Right kidney (tissue), 1 donor: ENCODE measurements around the gene SLC44A5.
"Not testable (repeated sequence)": the region's sequence is repeated elsewhere in the genome, so short reads cannot be mapped to it uniquely, and the experiment has no call there.

Experiments
- DNase-seq: peaks from one replicate; pipeline ENCODE4 v3.0.0-alpha.2; 2016

Gene SLC44A5

DNA sequence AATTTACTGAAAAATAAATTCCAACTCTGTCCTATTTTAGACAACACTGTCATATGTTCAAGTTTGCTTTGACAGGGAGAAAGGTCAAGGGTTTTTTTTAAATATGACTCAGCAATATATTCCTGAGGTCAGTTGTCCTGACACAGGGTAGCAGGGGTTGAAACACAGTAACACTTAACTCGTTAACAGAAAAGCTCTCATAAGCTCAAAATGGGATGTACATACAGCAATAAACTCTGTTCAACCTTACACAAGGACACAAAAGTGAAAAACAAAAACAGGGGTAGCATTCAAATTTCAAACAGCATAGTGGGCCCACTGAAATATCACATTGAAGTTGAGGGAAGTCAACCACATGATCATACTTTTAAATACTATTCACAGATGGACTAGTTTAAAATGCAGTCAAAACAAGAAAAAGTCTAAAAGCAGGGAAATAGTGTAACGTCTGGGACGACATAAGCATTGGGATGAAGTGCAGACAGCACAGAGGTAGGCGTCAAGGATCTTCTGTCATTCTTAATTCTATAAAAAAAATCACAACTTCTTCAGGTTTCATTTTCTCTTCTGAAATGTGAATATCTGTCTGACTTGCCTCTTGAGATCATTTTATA, 89.9 kb downstream of the SLC44A5 start:
- DNase-seq: no peak

DNA sequence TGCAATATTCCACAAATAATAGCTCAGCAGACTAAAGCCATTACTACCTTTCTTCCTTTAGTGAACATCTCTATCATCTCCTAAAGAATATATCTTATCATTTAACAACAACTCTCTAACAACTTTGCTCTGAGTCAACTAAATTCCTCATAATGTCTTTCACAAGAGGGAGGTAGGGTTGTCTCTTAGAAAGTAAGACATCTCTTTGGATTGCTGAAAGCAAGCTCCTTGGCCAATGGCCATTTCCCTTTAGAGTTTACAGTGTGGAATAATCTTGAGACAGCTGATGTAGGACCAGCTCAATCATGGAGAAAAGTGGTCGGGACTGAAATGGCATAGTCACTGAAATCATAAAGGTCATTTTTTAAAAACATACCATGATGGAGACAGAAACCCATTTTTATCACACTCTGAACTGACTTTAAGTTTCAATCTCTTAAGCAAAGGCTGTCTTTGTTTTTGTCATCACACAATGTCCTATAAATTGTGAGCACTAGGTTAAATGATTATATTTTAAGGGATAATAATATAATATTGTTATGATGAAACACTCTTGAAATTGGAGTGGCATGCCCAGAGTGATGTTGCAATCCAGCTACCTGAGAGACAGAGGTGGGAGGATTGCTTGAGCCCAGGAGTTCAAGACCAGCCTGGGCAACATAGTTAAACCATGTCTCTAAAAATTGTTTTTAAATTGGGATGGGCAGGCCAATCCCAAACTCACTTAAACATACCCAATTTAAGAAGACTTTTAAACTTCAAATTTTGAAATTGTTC, 91.1 kb downstream of the SLC44A5 start:
- DNase-seq: no peak

DNA sequence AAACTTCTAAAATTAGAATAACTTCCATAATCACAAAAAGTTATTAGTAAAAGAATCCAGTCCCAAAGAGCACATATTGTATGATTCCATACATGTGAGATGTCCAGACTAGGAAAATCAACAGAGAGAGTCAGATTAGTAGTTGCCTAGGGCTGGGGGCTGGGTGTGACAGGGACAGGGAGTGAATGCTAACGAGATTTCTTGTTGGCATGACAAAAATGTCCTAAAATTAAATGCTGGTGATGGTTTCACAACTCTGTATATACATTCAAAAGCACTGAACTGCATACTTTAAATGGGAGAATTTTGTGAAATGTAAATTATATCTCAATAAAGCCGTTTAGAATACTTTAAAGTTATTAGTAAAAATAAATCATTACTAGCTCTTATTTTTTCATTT, 92.2 kb downstream of the SLC44A5 start:
- DNase-seq: no peak

DNA sequence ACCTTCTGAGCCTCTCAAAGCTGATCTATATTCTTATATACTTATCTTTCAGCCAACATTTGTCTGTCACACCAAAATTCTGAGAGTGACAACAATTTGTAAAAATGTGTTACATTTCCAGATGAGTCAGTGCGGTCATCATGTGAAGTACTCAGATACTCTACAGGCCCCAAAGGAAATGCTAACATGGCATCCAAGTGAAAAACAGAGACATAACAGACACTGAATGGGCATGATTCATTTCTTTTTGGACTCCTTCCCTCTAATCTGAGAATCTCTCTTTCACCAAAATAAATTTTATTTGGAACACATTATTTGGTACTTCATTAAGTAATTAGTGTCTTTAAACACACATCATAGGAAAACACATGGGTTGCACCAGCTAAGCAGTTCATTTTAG, 96.6 kb downstream of the SLC44A5 start:
- DNase-seq: no peak

DNA sequence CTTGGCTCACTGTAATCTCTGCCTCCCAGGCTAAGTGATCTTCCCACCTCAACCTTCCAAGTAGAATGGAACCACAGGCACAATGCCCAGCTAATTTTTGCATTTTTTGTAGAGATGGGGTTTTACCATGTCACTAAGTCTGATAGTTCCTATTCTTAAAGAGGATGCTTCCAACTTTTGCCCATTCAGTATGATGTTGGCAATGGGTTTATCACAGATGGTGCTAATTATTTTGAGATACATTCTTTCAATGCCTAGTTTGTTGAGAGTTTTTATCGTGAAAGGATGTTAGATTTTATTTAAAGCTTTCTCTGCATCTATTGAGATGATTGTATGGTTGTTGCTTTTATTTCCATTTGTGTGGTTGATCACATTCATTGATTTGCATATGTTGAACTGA, 103.9 kb downstream of the SLC44A5 start:
- no peak for DNase-seq

DNA sequence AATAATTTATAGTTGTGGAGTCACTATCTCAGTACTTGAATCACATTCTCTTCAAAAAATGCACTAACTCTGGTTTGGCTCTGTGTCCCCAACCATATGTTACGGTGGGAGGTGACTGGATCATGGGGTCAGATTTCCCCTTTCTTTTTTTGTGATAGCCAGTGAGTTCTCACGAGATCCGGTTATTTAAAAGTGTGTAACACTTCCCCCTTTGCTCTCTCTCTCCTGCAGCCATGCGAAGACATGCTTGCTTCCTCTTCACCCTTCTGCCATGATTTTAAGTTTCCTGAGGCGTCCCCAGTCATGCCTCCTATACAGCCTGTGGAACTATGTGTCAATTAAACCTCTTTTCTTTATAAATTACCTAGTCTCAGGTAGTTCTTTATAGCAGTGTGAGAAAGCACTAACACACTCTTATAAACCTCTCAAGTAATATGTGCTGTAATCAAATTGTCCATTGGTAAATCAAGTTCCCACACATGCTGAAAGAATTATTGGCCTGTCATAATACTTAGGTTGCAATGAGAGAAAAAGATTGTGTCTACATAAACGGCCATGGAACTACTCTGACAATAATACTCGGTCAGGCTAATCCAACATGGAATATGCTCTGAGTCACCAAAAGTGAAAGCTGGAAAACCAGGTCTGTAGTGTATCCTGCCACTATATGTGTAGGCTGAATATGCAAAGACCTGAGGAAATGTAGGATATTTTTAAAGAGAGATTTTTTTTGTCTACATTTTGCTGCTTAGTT, 107.5 kb downstream of the SLC44A5 start:
- no peak for DNase-seq

DNA sequence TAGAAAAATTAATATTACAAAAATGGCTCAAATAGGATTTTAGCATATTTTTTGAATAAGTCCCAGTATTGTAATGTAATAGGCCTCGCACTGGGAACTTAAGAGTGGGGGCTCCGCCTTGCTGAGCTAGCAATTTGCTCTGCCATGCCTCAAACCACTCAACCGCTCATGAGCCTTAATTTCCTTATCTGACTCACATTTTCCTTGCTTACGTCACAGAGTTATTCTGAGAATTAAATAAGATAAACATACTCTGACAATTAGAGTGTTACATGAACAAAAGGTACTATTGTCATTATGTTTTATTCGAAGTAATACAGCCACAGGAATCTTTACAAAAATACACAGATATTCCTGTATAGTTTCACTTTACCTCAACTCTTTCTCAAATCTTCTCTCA, 108.1 kb downstream of the SLC44A5 start:
- no peak for DNase-seq

DNA sequence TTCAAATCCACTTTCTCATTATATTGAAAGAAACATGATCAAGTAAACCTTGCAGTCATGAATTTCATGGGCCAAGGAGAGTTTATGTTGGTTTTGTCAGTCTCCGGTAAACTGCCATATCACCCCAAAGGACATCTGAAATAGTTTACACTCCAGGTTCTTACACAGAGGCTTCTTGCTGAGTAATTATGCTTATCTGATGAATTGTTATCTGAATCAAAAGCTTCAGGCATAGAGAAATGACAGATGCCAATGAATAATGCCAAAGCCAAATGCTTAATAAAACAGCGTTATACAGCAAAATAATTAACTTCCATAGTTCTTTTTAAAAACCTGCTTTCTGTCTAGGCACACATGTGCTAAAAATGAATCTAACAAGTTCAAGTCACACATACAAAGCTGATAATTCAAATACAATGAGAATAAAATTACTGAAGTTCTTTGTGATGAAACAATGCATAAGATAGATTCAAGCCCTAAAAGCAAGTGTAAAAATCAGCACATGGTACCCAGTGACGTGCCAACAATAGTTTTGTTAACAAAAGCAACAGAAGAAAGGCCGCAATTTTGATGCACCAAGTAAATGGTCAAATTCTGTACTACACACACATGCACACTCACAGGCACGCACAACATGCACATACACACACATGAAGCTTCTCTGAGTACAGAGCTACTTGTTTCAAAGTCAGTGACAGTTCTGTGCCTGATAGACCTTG, 109.2 kb downstream of the SLC44A5 start:
- DNase-seq: no peak

DNA sequence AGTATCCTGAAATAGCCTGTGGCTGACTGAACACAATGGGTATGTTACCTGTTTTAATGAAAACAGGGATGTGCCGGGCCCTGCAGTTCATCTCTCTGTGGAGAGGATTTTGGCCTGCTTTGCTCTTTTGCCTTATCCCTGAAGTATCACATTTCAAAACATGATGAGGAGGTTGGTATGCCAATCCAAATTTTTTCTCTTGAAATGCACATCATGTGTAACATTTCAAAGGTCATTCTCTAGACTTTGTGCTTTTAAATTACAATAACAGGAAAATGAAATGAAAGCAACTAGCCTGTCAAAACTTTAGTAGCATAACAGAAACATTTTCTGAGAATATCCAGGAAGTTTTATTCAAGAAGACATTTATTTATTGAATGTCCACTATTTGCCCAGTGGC, 118.9 kb downstream of the SLC44A5 start:
- no peak for DNase-seq

DNA sequence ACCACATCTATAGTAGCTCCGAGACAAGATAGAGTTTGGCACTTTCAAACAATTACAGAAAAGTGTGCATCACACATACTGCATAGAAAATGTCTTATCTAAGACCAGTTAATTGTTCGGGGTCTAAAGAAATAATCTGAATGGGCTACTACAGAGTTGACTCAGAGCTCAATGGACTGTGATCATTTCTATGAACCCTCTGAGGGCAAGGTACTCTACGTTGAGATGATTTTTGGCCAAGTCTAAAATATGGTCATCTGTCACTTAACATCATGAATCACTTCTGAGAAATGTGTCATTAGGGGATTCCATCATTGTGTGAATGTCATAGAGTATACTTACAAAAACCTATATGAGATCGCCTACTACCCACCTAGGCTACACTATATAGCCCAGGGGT, 123.5 kb downstream of the SLC44A5 start:
- DNase-seq: no peak

DNA sequence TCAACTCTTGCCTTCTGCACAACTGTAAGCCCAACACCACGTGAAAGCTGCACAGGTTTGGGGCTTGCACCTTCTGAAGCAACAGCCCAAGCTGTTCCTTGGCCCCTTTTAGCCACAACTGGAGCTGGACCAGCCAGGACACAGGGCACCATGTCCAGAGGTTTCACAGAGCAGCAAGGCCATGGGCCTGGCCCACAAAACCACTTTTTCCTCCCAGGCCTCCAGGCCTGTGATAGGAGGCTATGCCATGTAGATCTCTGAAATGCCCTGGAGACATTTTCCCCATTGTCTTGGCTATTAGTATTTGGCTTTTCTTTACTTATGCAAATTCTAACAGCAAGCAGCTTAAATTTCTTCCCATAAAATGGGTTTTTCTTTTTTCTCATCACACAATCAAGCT, 126.1 kb downstream of the SLC44A5 start:
- no peak for DNase-seq

DNA sequence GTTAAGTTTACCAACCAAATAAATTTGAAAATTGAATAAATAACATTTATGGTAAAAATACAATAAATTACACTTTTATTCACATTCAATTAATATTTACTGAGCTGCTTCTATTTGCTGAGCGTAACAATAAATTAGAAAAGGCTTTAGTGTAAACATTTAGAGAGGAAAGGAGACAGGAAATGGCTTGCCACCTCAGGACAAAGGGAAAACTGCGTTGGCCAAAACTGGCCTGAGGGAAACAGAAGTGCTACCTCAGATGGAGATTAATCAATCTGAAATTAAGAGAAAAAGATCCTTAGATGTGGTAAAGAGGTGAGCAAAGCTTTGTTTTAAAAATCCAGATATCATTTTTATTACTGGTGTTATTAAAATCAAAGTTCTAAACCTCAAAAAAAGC, 128.0 kb downstream of the SLC44A5 start:
- no peak for DNase-seq

DNA sequence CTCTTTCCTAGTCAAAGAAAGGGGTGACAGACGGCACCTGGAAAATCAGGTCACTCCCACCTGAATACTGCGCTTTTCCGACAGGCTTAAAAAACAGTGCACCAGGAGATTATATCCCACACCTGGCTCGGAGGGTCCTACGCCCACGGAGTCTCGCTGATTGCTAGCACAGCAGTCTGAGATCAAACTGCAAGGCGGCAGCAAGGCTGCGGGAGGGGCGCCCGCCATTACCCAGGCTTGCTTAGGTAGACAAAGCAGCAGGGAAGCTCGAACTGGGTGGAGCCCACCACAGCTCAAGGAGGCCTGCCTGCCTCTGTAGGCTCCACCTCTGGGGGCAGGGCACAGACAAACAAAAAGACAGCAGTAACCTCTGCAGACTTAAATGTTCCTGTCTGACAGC, 134.4 kb downstream of the SLC44A5 start:
- not testable (repeated sequence) for DNase-seq

DNA sequence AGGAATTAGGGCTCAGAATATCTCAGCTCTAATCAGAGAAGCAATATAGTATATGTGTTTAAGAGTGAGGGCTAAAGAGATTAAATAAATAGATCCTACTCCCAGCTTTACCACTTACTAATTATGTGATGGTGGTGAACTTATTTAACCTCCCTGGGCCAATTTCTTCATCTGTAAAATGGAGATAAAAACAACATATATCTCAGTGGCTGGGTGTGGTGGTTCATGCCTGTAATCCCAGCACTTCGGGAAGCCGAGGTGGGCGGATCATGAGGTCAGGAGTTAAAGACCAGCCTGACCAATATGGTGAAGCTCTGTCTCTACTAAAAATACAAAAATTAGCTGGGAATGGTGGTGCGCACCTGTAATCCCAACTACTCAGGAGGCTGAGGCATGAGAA, 135.2 kb downstream of the SLC44A5 start:
- DNase-seq: no peak

DNA sequence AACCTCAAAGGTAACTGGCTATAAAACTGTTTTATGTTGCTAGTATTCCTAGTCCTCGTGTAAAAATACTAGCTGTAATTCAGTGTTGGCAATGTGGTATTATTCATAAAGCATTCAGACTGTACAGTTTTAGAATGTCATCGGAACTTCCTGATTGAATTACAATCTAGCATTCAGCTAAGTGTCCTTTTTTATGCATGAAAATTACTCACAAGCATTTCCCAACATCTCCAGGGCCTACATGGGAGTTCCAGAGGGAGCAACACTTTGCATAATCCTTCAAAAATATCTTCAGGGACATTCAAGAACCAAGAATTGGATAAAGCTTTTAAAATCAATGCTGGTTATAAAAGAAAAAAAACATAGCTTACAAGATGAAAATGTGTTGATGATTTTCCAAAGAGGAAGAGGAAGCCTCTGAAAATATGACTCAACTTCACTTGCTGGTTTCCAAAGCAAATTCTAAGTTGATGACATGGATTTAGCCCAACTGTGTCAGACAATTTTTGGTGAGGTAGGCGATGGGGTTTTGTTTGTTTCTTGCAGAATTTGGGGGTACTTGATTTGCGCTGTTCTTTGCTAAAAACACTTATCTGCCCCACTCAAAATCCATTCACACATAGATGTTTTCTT, 137.8 kb downstream of the SLC44A5 start:
- no peak for DNase-seq

DNA sequence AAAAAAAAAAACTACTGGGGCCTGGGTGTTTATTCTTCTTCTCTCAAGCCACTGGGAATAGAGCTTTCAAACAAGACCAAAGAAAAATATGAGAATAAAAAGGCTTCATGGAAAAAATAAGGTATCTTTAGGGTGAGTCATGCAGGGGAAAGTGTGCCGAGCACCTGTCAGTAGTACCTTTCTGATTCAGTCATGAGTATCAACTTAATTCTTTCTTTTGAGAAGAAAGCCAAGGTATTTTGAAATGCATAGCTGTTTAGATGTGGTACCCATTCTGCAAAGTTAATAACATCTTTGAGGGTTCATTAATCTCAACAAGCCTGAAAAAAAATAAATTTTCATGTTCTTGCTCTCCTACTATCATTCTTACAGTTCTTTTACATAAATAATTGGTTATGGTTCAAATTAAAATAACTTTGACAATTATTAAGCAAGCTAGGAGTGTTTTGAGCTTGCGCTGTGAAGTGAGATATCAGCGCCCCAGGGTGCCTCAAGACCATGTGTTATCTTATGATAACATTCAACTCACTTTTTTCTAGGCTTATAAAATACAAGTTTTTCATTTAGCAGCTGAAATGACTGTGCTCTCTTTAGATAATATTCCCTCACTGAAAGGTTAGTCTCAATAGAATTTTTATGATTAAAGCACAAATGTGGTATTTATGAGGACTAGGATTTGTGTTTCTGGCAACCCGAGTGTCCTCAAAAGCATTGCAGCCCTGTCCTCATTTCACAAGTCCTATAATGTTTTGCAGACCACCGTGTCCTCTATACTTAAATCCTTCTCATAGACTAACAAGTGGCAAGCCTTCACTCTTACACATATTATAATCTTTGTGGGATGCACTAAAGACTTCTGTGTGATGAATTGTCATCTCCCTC, 138.6 kb downstream of the SLC44A5 start:
- DNase-seq: no peak

DNA sequence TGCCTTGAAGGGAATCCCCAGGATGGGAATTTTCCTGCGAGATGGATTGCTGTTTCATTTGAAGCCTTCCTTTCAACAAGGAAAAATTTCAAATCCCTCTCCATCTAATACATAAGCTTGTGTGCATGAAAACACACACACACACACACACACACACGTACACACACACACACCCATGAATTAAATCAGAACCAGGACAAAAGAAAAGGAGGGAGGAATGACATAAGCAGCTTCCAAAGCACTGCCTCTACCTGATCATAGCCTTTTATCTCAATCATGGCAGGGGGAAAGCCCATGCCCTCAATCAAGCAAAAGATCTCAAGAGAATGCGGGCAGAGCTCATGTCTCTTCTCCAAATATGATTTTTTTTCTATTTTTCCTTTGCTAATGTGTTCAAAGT, 139.7 kb downstream of the SLC44A5 start:
- DNase-seq: no peak

DNA sequence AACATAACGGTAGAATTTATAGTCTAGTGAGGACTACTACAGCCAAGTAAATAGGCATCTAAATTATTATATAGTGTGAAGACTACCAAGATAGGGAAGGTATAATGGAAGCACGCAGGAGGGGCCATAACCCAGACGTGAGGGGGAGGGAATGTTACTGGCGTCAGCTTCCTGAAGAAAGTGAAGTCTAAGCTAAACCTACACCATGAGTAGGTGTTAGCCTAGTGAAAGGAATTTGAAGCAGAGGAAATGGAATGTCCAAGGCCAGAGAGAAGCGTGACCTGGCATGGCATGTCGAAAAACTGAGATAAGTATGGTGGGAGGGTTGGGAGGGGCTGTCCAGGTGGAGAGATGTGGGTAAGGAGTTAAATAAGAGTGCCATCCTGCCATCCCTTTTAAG, 140.5 kb downstream of the SLC44A5 start:
- DNase-seq: no peak

DNA sequence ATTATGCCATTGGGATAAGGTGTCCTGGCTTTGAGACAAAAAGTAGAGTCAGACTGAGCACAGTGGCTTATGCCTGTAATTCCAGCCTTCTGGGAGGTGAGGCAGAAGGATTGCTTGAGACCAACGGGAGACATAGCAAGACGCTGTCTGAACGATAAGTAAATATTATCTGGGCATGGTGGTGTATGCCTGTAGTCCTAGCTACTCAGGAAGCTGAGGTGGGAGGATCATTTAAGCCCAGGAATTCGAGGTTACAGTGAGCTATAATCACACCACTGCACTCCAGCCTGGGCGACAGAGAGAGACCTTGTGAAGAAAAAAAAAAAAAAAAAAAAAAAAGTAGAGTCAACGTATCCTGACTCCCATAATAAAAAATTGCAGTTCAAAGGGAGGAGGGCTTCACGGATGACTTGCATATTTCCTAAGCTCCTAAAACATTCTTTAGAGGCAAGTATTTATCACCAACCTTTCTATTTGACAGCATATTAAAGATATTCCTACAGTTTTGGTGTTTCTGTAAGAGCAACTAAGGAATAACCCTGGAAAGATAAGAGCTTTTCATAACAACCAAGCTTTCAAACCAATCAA, 141.2 kb downstream of the SLC44A5 start:
- no peak for DNase-seq

DNA sequence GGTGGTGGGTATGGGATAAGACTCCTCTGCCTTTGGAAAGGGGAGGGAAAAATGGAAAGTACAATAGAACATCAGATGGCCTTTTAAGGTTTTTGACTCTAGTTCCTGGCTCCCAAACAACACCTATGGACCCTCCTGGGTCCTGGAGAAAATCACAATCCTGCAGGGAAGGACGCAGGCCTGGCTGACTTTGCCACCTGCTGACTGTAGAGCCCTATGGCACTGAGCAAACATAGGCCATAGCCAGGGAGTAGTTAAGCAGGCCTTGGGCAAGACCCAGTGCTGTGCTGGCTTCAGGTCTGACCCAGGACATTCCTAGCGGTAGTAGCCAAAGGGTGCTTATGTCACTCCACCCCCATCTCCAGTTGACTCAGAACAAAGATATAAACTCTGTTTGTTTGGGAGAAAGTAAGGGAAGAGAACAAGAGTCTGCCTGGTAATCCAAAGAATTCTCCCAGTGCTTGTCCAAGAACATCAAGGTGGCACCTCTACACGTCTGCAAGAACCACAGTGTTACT, 149.0 kb downstream of the SLC44A5 start:
- no peak for DNase-seq

DNA sequence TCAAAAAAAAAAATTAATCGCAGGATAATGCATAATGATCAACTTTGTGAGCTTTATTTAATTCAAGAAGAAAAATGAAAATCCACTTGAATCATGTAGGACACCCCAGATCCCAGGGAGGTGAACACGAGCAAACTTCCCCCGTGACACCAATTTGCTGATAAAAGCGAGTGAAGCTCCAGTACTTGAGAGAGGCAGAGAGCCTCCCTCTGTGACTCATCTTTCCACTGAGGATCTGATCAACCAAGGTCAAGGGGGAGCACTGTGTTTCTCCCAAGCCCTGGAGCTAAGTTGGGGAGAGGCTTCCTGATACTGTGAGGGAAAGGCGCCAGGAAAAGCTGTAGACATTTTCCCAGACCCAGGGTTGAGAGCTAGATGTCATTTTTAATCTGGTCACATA, 160.9 kb downstream of the SLC44A5 start:
- DNase-seq: no peak
